Tibial nerve (tissue), 4 donors: ENCODE measurements around the gene DDI1.

Experiments
- CTCF ChIP-seq, 5 experiments: fragments of 200-600 bp in 3 of 5; fragments of 450-650 bp in 2 of 5; sonication (generic) in 3 of 5; IDR thresholded peaks; one replicate each; pipeline ENCODE4 v1.5.1; 2016 to 2019; ENCODE audit warnings: antibody characterized with exemption in 5 of 5, mild to moderate bottlenecking in 3 of 5, moderate library complexity in 2 of 5
- EP300 ChIP-seq, 2 donors: sonication (generic); formaldehyde crosslinking; IDR thresholded peaks; one replicate each; pipeline ENCODE4 v1.6.1; 2017; ENCODE audit warnings: antibody characterized with exemption in 2 of 2, mild to moderate bottlenecking in 1 of 2
- POLR2A ChIP-seq, 2 donors: fragments of 450-650 bp; IDR thresholded peaks; one replicate each; pipeline ENCODE4 v1.6.1; 2017; ENCODE audit warnings: antibody characterized with exemption in 2 of 2, mild to moderate bottlenecking in 2 of 2, moderate library complexity in 2 of 2

GRCh38 chr11:104001561-104002056 is 34.8 kb upstream of the DDI1 start:
- TF ChIP-seq POLR2A (IDR thresholded peaks at IDR 0.05), result no peak
- no peak for TF ChIP-seq CTCF (IDR thresholded peaks at IDR 0.05)
- TF ChIP-seq EP300 (IDR thresholded peaks at IDR 0.05), result no peak
